ENCODE data around the gene DEUP1.

The DEUP1 gene

GRCh38 chr11:93477684-93478234 is 147.2 kb downstream of the DEUP1 start:
- no peak for DNase-seq (ENCODE audit: low read depth in 2 of 2)

GRCh38 chr11:93478841-93479240 is 148.3 kb downstream of the DEUP1 start:
- DNase-seq (ENCODE audit: low read depth in 2 of 2), result no peak

- no peak for DNase-seq (ENCODE audit: low read depth in 2 of 2)
Observed at GRCh38 chr11:93480256-93480655, 149.7 kb downstream of the DEUP1 start.

- no peak for DNase-seq (ENCODE audit: low read depth in 2 of 2)
Observed at GRCh38 chr11:93480756-93481155, 150.2 kb downstream of the DEUP1 start.

GRCh38 chr11:93481279-93481678 is 150.7 kb downstream of the DEUP1 start:
- DNase-seq (ENCODE audit: low read depth in 2 of 2), result no peak

GRCh38 chr11:93481696-93482095 is 151.2 kb downstream of the DEUP1 start:
- no peak for DNase-seq (ENCODE audit: low read depth in 2 of 2)

- no peak for DNase-seq (ENCODE audit: low read depth in 2 of 2)
Observed at GRCh38 chr11:93482556-93482955, 152.0 kb downstream of the DEUP1 start.

GRCh38 chr11:93484716-93485115 is 154.2 kb downstream of the DEUP1 start:
- DNase-seq (ENCODE audit: low read depth in 2 of 2), result no peak

- DNase-seq (ENCODE audit: low read depth in 2 of 2), result no peak
Observed at GRCh38 chr11:93485983-93486382, 155.4 kb downstream of the DEUP1 start.

- DNase-seq (ENCODE audit: low read depth in 2 of 2), result no peak
Observed at GRCh38 chr11:93487032-93487483, 156.5 kb downstream of the DEUP1 start.

Measured in stimulated activated CD4-positive, alpha-beta T cell treated with anti-CD3 and anti-CD28 coated beads, Interleukin-12 subunit alpha, Interleukin-12 subunit beta, amount 100 ng/mL, for 24 hours (primary cell).